Bronchial epithelial cell (primary cell): ENCODE measurements around the gene TAX1BP1. TPM values are rescaled to one million over a fixed set of nuclear protein-coding genes. Genes with fewer than 3 reads are reported as not detected.

Experiments
- DNase-seq: peaks from one replicate; pipeline ENCODE4 v3.0.0-alpha.2; 2010; ENCODE audit warnings: low read depth
- FAIRE-seq: peaks from 2 replicates; lab custom pipeline; 2011; peaks lifted over from hg19 to GRCh38; lab: Jason Lieb, UNC
- H3K27me3 ChIP-seq: 2 replicates; pipeline ENCODE4 v1.5.1; 2011; ENCODE audit warnings: low read length; ENCODE audit not compliant: control insufficient read depth, insufficient read depth
- H3K36me3 ChIP-seq: 2 replicates; pipeline ENCODE4 v1.5.1; 2011; ENCODE audit warnings: low read length; ENCODE audit not compliant: control insufficient read depth, insufficient read depth
- H3K4me3 ChIP-seq: 2 replicates; pipeline ENCODE4 v1.5.1; 2011; ENCODE audit warnings: mild to moderate bottlenecking, low read depth, low read length, control low read depth
- total RNA-seq: library from RNA; depleted of rRNA; stranded (reverse); fragments of >200 nt; gene quantifications from 2 replicates; pipeline ENCODE4 v1.2.1, GENCODE V29; 2014
- TF ChIP-seq, protein P1 (sequence below): IDR thresholded peaks from 2 replicates; pipeline ENCODE4 v1.5.1; 2011; ENCODE audit warnings: mild to moderate bottlenecking, moderate library complexity, low read length, control low read depth, inconsistent platforms; ENCODE audit not compliant: insufficient read depth, severe bottlenecking

TAX1BP1 gene
- total RNA-seq, 1 donor from 2014 or later: 92.1 TPM

DNA sequence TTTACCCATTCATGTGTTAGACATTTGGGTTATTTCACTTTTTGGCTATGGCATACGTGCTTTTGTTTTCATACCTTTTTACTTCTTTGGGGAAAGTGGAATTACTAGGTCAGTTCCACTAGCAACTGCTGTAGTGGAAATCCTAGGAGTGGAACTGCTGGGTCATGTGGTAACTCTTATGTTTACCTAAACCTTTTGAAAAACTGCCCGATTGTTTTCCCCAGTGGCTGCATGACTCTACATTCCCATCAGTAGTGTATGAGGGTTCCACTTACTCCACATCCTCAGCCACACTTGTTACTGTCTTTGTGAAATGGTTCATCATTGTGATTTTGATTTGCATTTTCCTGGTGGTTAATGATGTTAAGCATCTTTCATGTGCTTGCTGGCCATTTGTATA, 82.3 kb downstream of the TAX1BP1 start:
- Histone ChIP-seq H3K4me3 (no peak overlapping the region), H3K27me3 (no peaks in the 10 kb centered on the region), H3K36me3 (peaks cover 1% of the 10 kb centered on the region)
- no peak for DNase-seq
- TF ChIP-seq, protein P1, sequence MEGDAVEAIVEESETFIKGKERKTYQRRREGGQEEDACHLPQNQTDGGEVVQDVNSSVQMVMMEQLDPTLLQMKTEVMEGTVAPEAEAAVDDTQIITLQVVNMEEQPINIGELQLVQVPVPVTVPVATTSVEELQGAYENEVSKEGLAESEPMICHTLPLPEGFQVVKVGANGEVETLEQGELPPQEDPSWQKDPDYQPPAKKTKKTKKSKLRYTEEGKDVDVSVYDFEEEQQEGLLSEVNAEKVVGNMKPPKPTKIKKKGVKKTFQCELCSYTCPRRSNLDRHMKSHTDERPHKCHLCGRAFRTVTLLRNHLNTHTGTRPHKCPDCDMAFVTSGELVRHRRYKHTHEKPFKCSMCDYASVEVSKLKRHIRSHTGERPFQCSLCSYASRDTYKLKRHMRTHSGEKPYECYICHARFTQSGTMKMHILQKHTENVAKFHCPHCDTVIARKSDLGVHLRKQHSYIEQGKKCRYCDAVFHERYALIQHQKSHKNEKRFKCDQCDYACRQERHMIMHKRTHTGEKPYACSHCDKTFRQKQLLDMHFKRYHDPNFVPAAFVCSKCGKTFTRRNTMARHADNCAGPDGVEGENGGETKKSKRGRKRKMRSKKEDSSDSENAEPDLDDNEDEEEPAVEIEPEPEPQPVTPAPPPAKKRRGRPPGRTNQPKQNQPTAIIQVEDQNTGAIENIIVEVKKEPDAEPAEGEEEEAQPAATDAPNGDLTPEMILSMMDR: no peak
- no peak for FAIRE-seq

DNA sequence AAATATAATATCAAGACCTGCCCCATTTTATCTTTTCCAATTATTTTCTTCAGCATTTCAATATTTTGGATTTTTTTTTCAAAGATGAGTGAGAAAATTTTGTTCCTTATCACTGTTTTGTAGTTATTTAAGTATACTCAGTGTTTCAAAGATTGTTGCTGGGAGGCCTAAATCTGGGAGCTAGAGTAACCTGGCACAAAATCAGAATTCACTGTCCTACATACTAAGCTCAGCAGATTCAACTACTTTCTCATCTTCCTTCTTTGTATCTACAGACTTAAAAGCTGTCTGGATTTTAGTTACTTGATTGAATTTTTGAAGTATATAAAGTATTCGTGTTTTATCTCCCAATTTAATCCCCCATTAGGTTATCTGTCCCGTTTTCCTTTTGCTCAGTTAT, 85.9 kb downstream of the TAX1BP1 start:
- H3K4me3 ChIP-seq: no peak overlapping the region
- no peak for FAIRE-seq
- H3K27me3 ChIP-seq: no peaks in the 10 kb centered on the region
- DNase-seq: no peak
- H3K36me3 ChIP-seq: no peaks in the 10 kb centered on the region
- TF ChIP-seq, protein P1: no peak

DNA sequence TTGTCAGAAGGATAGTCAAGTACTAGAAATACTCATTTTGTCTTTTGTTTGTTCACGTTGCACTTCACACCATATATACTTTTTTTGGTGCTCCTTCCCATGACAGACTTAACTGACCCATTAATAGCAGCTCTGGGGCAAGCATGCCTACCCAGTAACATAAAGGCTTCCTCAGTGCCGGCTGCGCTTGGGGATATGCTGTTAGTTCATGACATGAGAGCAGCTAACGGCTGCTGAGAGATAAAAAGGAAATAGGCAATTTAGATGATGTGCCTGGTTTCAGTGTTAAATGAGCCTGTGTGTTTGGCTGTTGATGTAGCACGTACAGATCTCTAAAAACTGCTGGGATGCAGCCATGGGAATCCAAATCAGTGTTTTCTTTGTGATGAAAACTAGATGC, 86.4 kb downstream of the TAX1BP1 start:
- Histone ChIP-seq H3K36me3 (no peaks in the 10 kb centered on the region), H3K4me3 (no peak overlapping the region), H3K27me3 (no peaks in the 10 kb centered on the region)
- DNase-seq (no peak), FAIRE-seq (no peak)
- TF ChIP-seq, protein P1: no peak

DNA sequence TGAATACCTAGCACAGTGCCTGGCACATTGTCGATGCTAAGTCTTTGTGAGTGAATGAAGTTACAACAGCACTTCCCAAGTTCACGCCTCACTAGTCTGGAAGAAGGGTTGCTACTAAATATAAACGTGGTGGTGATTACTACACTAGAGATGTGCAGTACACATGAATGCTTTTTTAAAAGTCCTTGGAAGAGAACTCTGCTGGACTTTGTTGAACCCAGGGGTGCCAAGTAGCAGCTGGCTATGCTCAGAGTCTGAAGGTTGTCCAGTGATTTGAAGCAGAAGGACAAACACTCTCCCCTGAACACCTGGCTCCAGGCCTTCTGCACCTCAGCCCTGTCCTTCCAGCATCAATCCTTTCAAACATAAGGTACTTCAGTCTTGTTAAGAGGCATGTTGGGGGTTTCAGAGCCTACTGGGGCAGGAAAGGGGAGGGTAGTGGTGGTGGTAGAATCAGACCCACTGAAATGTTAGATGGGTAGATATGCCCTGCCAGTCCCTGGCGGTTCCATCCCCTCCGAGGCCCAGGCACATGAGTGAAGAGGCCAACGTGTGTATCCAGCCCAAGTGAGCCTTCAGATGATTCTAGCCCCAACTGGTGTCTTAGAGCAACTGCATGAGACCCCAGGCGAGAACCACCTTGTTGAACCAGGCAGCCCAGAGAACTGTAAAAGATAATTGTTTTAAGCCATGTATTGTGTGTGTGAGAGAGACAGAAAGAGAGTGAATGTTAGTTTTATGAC, 94.4 kb downstream of the TAX1BP1 start:
- FAIRE-seq: peak; percentile 7

DNA sequence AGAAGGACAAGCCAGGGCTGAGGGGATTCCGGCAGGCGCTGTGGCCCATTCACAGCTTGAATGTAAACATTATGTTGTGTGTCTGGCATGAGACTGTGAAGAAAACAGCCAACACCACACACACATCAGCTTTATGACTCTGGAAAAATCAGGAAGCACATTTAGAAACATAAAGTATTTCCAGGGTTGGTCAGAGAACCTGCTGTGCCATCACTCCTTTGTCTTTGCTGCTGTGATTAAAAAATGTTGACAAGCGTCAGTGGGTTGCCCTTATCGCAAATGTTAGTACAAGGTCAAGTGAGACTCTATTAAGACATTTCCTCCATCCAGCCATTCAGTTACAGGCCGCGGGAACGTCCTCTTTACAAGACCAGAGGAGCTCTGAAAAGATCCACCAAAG, 95.4 kb downstream of the TAX1BP1 start:
- TF ChIP-seq, protein P1: no peak
- no peaks in the 10 kb centered on the region for H3K27me3 ChIP-seq
- no peak overlapping the region for H3K4me3 ChIP-seq
- H3K36me3 ChIP-seq: no peaks in the 10 kb centered on the region
- no peak for FAIRE-seq
- no peak for DNase-seq

More for the DNA sequence above, 94.4 kb downstream of the TAX1BP1 start:
- TF ChIP-seq, protein P1: no peak
- no peak overlapping the region for H3K4me3 ChIP-seq
- DNase-seq: no peak
- no peaks in the 10 kb centered on the region for H3K36me3 ChIP-seq
- no peaks in the 10 kb centered on the region for H3K27me3 ChIP-seq

DNA sequence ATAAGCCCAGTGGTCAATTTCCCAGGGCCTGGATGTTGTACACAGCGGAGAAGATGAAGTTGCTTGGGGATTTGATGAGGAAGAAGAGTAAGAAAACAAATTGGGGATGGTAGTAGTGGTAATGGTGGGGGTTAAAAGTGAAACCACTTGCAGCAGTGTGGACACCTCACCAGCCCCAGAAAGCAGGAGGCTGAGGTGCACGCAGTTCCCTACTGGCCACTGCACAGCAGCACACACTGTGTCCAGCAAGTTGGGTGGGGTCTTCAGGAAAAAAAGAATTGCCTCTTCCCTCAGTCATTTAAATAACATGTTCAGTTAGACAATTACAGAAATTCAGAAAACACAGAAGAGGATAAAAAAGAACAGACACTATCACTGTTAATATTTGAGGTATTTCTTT, 96.6 kb downstream of the TAX1BP1 start:
- FAIRE-seq (no peak), DNase-seq (no peak)
- H3K27me3 ChIP-seq: no peaks in the 10 kb centered on the region
- TF ChIP-seq, protein P1: no peak
- H3K36me3 ChIP-seq: no peaks in the 10 kb centered on the region
- H3K4me3 ChIP-seq: no peak overlapping the region
